Gastroesophageal sphincter (tissue), 3 donors: Measurements from ENCODE around the gene MICAL3.

Experiments used
- CTCF ChIP-seq, 4 experiments: fragments of 200-600 bp in 2 of 4; fragments of 450-650 bp in 2 of 4; sonication (generic) in 1 of 4; IDR thresholded peaks; one replicate each; pipeline ENCODE4 v1.5.1; 2017 to 2019; ENCODE audit warnings: antibody characterized with exemption in 4 of 4, mild to moderate bottlenecking in 2 of 4, moderate library complexity in 2 of 4
- EP300 ChIP-seq: sonication (generic); formaldehyde crosslinking; IDR thresholded peaks from one replicate; pipeline ENCODE4 v1.6.1; 2017; ENCODE audit warnings: antibody characterized with exemption, mild to moderate bottlenecking
- POLR2A ChIP-seq, 2 donors: fragments of 450-650 bp; IDR thresholded peaks; one replicate each; pipeline ENCODE4 v1.6.1; 2017; ENCODE audit warnings: antibody characterized with exemption in 2 of 2, mild to moderate bottlenecking in 2 of 2, moderate library complexity in 1 of 2
- POLR2AphosphoS5 ChIP-seq: sonication (generic); formaldehyde crosslinking; IDR thresholded peaks from one replicate; pipeline ENCODE4 v1.6.1; 2017; ENCODE audit warnings: antibody characterized with exemption

GRCh38 chr22:17846326-17846992 lies 177.9 kb downstream of the MICAL3 start:
- TF ChIP-seq CTCF (IDR thresholded peaks at IDR 0.05) (no peak), POLR2A (IDR thresholded peaks at IDR 0.05) (peak in 1 of 2 donors; percentile 24), POLR2AphosphoS5 (peak; percentile 78), EP300 (no peak)
